Measurements from ENCODE around the gene ALK. TPM values are rescaled to one million over a fixed set of nuclear protein-coding genes. Genes with fewer than 3 reads are reported as not detected.

The ALK gene
- polyA plus RNA-seq, 1 of the 3 experiments (the other 2 are of a cell fraction) = 0.30 TPM

GRCh38 chr2:29262681-29263260, 658.6 kb downstream of the ALK start (continued):
- peak; percentile 94 for TF ChIP-seq GATA2 (CRISPR knock-in tag; IDR thresholded peaks at IDR 0.05)

GRCh38 chr2:29261003-29261402, 660.4 kb downstream of the ALK start:
- DNase-seq = no peak
- Histone ChIP-seq H2AFZ (ENCODE audit: low read depth) (no peak overlapping the region), H3K4me1 (ENCODE audit: control insufficient read depth in 1 of 2, insufficient read depth in 2 of 2, low read depth in 1 of 2, low read length in 1 of 2) (peaks cover 0 to 45% of the 10 kb centered on the region in 2 experiments; a peak in 3 of 4 replicates), H3K9me2 (no peaks in the 10 kb centered on the region), H4K20me1 (ENCODE audit: insufficient read depth) (no peaks in the 10 kb centered on the region), H3F3A (replicated peaks; ENCODE audit: insufficient read depth) (no peaks in the 10 kb centered on the region), H3K27me3 (ENCODE audit: insufficient read depth) (no peaks in the 10 kb centered on the region; the same call in 1 of the 2 replicates), H3K36me3 (replicated peaks in 1 of 2; ENCODE audit: control insufficient read depth in 1 of 2, insufficient read depth in 2 of 2, low read length in 1 of 2) (no peaks in the 10 kb centered on the region), H3K79me2 (ENCODE audit: insufficient read depth) (no peaks in the 10 kb centered on the region), H3K9me3 (no peaks in the 10 kb centered on the region), H3K9ac (no peak overlapping the region), H3K4me2 (no peak overlapping the region), H3K4me3 (ENCODE audit: low read depth in 2 of 2, low read length in 1 of 2) (no peak overlapping the region), H3K27ac (ENCODE audit: low read depth in 2 of 2, low read length in 1 of 2) (peak overlapping the region in 1 of 2 experiments; percentile 100; a peak in 2 of 4 replicates)
- WGBS (ENCODE audit: low lambda C conversion rate) = 62% methylated on average over 3 of the region's 3 CpGs
- no peak for TF ChIP-seq NRF1 (IDR thresholded peaks at IDR 0.05; ENCODE audit: low read depth, low read length)
- TF ChIP-seq JUND (IDR thresholded peaks at IDR 0.05) = no peak
- no peak for TF ChIP-seq ELF1 (IDR thresholded peaks at IDR 0.05)
- no peak for TF ChIP-seq PBX3 (IDR thresholded peaks at IDR 0.05)
- no peak for TF ChIP-seq GATA2 (CRISPR knock-in tag; IDR thresholded peaks at IDR 0.05)
- TF ChIP-seq RCOR1 (IDR thresholded peaks at IDR 0.05; ENCODE audit: low read length) = no peak
- TF ChIP-seq RFX5 (IDR thresholded peaks at IDR 0.05; ENCODE audit: low read length) = no peak
- TF ChIP-seq FOXJ3 (CRISPR knock-in tag; IDR thresholded peaks at IDR 0.05) = no peak
- no peak for TF ChIP-seq MXI1 (IDR thresholded peaks at IDR 0.05; ENCODE audit: low read depth, low read length)
- ChIA-PET CTCF (interaction anchor here (0.6 to 3.0 kb wide), 6 partner anchors 12 to 138 kb away, joined by 3 to 9 read pairs (median 4); no protein-coding TSS in a partner anchor), POLR2A (interaction anchor here (0.6 to 3.0 kb wide), 2 partner anchors 12 to 25 kb away, joined by 4 to 28 read pairs; no protein-coding TSS in a partner anchor)

- ChIA-PET POLR2A (no interaction called here), CTCF (interaction anchor here (0.8 to 3.0 kb wide), 6 partner anchors 11 to 766 kb away, joined by 3 to 9 read pairs (median 3); no protein-coding TSS in a partner anchor)
- Histone ChIP-seq H4K20me1 (ENCODE audit: insufficient read depth) (no peaks in the 10 kb centered on the region), H3K27me3 (ENCODE audit: insufficient read depth) (peaks cover under 1% of the 10 kb centered on the region; the same call in 1 of the 2 replicates), H3K27ac (ENCODE audit: low read depth in 2 of 2, low read length in 1 of 2) (peak overlapping the region in 1 of 2 experiments; percentile 100; a peak in 2 of 4 replicates), H3K36me3 (replicated peaks in 1 of 2; ENCODE audit: control insufficient read depth in 1 of 2, insufficient read depth in 2 of 2, low read length in 1 of 2) (no peaks in the 10 kb centered on the region), H3K4me3 (ENCODE audit: low read depth in 2 of 2, low read length in 1 of 2) (no peak overlapping the region), H3K4me1 (ENCODE audit: control insufficient read depth in 1 of 2, insufficient read depth in 2 of 2, low read depth in 1 of 2, low read length in 1 of 2) (peaks cover 0 to 48% of the 10 kb centered on the region in 2 experiments; a peak in 3 of 4 replicates), H3K79me2 (ENCODE audit: insufficient read depth) (no peaks in the 10 kb centered on the region), H3K9me2 (no peaks in the 10 kb centered on the region), H3K9me3 (no peaks in the 10 kb centered on the region), H3K9ac (no peak overlapping the region), H2AFZ (ENCODE audit: low read depth) (no peak overlapping the region), H3F3A (replicated peaks; ENCODE audit: insufficient read depth) (no peaks in the 10 kb centered on the region), H3K4me2 (no peak overlapping the region)
- DNase-seq = no peak
- TF ChIP-seq RXRA (IDR thresholded peaks at IDR 0.05; ENCODE audit: borderline replicate concordance, low read depth) (no peak), MXI1 (IDR thresholded peaks at IDR 0.05; ENCODE audit: low read depth, low read length) (no peak)
- WGBS (ENCODE audit: low lambda C conversion rate) = 42% methylated on average over 6 of the region's 6 CpGs
These were observed 661.1 kb downstream of the ALK start for GRCh38 chr2:29260142-29260772.
